Middle frontal gyrus (tissue), 1 donor: Measurements from ENCODE around the gene CARD18.
"Not testable (repeated sequence)": the region's sequence is repeated elsewhere in the genome, so short reads cannot be mapped to it uniquely, and the experiment has no call there.

Experiments
- DNase-seq: peaks from one replicate; pipeline ENCODE4 v3.0.0-alpha.2; 2015; ENCODE audit warnings: low spot score; ENCODE audit errors: extremely low spot score

The CARD18 gene

GRCh38 chr11:105135883-105136282, 3.7 kb downstream of the CARD18 start:
- no peak for DNase-seq

GRCh38 chr11:105132716-105133511, 6.7 kb downstream of the CARD18 start:
- DNase-seq: no peak

GRCh38 chr11:105130189-105130813, 9.3 kb downstream of the CARD18 start:
- no peak for DNase-seq

GRCh38 chr11:105124756-105125155, 14.8 kb downstream of the CARD18 start:
- DNase-seq: no peak

GRCh38 chr11:105111145-105111944, 28.2 kb downstream of the CARD18 start:
- no peak for DNase-seq

GRCh38 chr11:105110688-105111030, 28.9 kb downstream of the CARD18 start:
- no peak for DNase-seq

GRCh38 chr11:105109855-105110687, 29.5 kb downstream of the CARD18 start:
- DNase-seq: no peak

- DNase-seq: no peak
Observed at GRCh38 chr11:105109321-105109720, 30.2 kb downstream of the CARD18 start.

GRCh38 chr11:105108247-105108646, 31.3 kb downstream of the CARD18 start:
- DNase-seq: no peak

GRCh38 chr11:105107226-105107825, 32.2 kb downstream of the CARD18 start:
- DNase-seq: not testable (repeated sequence)

- no peak for DNase-seq
Observed at GRCh38 chr11:105106140-105106539, 33.4 kb downstream of the CARD18 start.

GRCh38 chr11:105104292-105104691, 35.3 kb downstream of the CARD18 start:
- no peak for DNase-seq

- no peak for DNase-seq
Observed at GRCh38 chr11:105103336-105103735, 36.2 kb downstream of the CARD18 start.

GRCh38 chr11:105102079-105102581, 37.4 kb downstream of the CARD18 start:
- not testable (repeated sequence) for DNase-seq

GRCh38 chr11:105100981-105101630, 38.5 kb downstream of the CARD18 start:
- no peak for DNase-seq

- DNase-seq: no peak
Observed at GRCh38 chr11:105100206-105100605, 39.4 kb downstream of the CARD18 start.

GRCh38 chr11:105099594-105099993, 40.0 kb downstream of the CARD18 start:
- not testable (repeated sequence) for DNase-seq

GRCh38 chr11:105092256-105093239, 47.0 kb downstream of the CARD18 start:
- DNase-seq: no peak
